ENCODE measurements around the gene TUBG2. TPM values are rescaled to one million over a fixed set of nuclear protein-coding genes. Genes with fewer than 3 reads are reported as not detected.

The TUBG2 gene
- total RNA-seq, 1 experiment from 2014 or later, result 8.7 TPM

GRCh38 chr17:42695500-42695899 is 36.4 kb downstream of the TUBG2 start:
- no peak for DNase-seq (ENCODE audit: low spot score)

DNA sequence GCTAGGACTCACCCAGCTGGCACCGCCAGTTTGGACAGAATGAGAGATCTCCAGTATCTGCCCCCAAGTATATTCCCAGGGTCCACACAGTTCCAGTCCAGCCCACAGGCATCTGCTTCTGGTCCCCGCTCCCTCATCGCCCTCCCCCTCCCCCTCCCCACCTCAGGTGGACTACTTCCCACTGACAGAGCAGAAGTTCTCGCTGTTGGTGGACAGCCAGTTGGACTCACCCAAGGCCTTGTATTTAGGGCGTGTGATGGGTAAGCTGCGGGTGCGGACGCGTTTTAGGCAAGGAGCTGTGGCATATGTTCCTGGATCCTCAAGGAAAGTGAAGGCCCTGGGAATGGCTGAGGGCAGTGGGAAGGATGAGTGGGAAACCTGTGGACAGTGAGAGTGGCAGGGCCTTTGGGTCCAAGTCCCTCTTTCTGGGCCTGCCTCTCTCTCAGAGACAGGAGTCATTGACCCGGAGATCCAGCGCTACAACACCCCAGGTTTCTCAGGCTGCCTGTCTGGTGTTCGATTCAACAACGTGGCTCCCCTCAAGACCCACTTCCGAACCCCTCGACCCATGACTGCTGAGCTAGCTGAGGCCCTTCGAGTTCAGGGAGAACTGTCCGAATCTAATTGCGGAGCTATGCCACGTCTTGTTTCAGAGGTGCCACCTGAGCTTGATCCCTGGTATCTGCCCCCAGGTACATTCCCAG is 38.2 kb downstream of the TUBG2 start:
- no peak for DNase-seq (ENCODE audit: low spot score)

- no peak for DNase-seq (ENCODE audit: low spot score)
These were observed 39.8 kb downstream of the TUBG2 start for GRCh38 chr17:42698736-42699414.

GRCh38 chr17:42699415-42699740 is 40.3 kb downstream of the TUBG2 start:
- no peak for DNase-seq (ENCODE audit: low spot score)

- no peak for DNase-seq (ENCODE audit: low spot score)
These were observed 41.7 kb downstream of the TUBG2 start for GRCh38 chr17:42700586-42701289.

DNA sequence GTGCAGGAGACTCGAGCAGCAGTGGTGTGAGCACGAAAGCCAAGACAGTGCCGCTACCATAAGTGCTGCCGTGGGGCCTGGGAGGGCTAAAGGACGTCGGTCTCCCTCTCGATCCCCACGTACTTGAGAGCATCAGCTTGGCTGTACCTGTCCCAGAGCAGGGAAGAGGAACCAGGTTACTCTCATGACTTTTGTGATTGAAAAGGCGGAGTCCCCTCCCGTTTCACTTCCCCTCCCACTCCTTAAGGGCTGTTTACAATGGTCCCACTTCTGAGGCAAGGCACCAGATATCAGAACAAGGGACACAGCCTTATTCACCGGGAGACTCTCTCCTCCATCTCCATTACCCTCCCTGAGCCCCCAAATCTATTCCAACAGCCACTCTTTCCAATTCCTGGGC is 43.4 kb downstream of the TUBG2 start:
- DNase-seq (ENCODE audit: low spot score), result no peak

DNA sequence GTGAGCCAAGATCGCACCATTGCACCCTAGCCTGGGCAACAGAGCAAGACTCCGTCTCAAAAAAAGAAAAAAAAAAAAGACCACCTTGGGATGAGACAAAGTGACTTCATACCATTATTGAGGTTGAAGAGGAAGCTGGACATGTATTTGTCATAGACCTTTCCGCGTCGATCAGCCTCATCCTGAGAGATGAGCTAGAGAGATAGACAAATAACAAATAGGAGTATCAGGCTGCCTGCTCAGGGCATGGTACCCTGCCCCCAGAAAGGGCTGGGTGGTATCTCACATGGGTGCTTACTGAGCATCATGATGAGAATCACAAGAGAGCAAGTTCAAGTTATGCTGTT is 45.4 kb downstream of the TUBG2 start:
- no peak for DNase-seq (ENCODE audit: low spot score)

DNA sequence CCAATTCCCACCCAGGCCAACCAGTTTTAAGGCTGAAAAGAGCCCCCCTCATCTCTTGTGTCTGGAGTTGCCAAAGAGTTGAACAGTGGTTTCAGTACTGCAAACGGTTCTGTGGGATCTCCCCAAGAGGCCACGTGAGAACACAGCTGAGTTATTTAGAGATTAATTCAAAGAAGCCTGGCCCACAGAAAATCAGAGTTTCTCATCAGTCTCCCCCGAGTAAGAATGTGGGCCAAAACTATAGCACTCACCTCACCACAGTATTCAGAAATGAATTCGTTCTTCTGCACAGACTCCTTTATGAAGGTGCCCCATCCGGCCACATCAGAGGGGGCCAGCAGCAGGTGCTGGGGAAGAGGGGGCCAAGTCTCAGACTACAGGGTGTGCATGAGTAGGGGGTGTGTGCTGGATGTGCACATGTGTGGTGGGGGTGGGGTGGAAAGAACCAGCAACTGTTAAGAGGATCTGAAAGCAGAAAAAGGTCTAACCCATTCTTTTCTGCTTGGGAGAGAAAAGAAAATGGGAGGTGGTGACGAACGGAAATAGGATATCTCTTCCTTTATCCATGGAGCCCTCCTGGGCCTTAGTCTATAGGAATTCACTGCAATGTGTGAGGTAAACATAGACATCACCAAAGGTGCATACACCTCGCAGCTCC is 45.9 kb downstream of the TUBG2 start:
- no peak for DNase-seq (ENCODE audit: low spot score)

- no peak for DNase-seq (ENCODE audit: low spot score)
These were observed 47.6 kb downstream of the TUBG2 start for GRCh38 chr17:42706732-42707131.

GRCh38 chr17:42708588-42708987 is 49.5 kb downstream of the TUBG2 start:
- DNase-seq (ENCODE audit: low spot score), result no peak

GRCh38 chr17:42709561-42709960 is 50.5 kb downstream of the TUBG2 start:
- DNase-seq (ENCODE audit: low spot score), result no peak

Small RNA genes lying within 50 kb of the gene (small RNA-seq; reads per million reads assigned to genes)
- not detected for gene MIR6780A

Other genes starting within 250 kb of the TUBG2 start
- 48.7 and 56.6 TPM in 2 replicates for gene CAVIN1, start 236.0 kb upstream of the TUBG2 start, total RNA-seq (2014; rRNA removed; shearing (Covaris generic))
- gene ATP6V0A1, start 200.4 kb upstream of the TUBG2 start, total RNA-seq (2014; rRNA removed; shearing (Covaris generic)), result 35.0 and 38.4 TPM in 2 replicates
- 54.9 and 65.5 TPM in 2 replicates for gene NAGLU, start 123.0 kb upstream of the TUBG2 start, total RNA-seq (2014; rRNA removed; shearing (Covaris generic))
- gene HSD17B1, start 106.4 kb upstream of the TUBG2 start, total RNA-seq (2014; rRNA removed; shearing (Covaris generic)), result 0.91 and 1.7 TPM in 2 replicates
- gene COASY, start 97.1 kb upstream of the TUBG2 start, total RNA-seq (2014; rRNA removed; shearing (Covaris generic)), result 82.1 and 103 TPM in 2 replicates
- gene MLX, start 92.2 kb upstream of the TUBG2 start, total RNA-seq (2014; rRNA removed; shearing (Covaris generic)), result 55.9 and 63.1 TPM in 2 replicates
- 12.4 and 16.0 TPM in 2 replicates for gene PSMC3IP, start 81.6 kb upstream of the TUBG2 start, total RNA-seq (2014; rRNA removed; shearing (Covaris generic))
- gene RETREG3, start 49.9 kb upstream of the TUBG2 start, total RNA-seq (2014; rRNA removed; shearing (Covaris generic)), result 38.1 and 44.7 TPM in 2 replicates
- 123 and 127 TPM in 2 replicates for gene TUBG1, start 49.6 kb upstream of the TUBG2 start, total RNA-seq (2014; rRNA removed; shearing (Covaris generic))
- gene PLEKHH3, start 17.7 kb downstream of the TUBG2 start, total RNA-seq (2014; rRNA removed; shearing (Covaris generic)), result 34.2 and 49.4 TPM in 2 replicates
- gene CCR10, start 22.6 kb downstream of the TUBG2 start, total RNA-seq (2014; rRNA removed; shearing (Covaris generic)), result not detected in 2 replicates
- 0.08 and 0.23 TPM in 2 replicates for gene CNTNAP1, start 23.2 kb downstream of the TUBG2 start, total RNA-seq (2014; rRNA removed; shearing (Covaris generic))
- 11.8 and 12.2 TPM in 2 replicates for gene EZH1, start 85.8 kb downstream of the TUBG2 start, total RNA-seq (2014; rRNA removed; shearing (Covaris generic))
- not detected in 2 replicates for gene RAMP2, start 101.9 kb downstream of the TUBG2 start, total RNA-seq (2014; rRNA removed; shearing (Covaris generic))
- gene VPS25, start 114.2 kb downstream of the TUBG2 start, total RNA-seq (2014; rRNA removed; shearing (Covaris generic)), result 76.1 and 84.4 TPM in 2 replicates
- 7.8 and 8.6 TPM in 2 replicates for gene WNK4, start 121.3 kb downstream of the TUBG2 start, total RNA-seq (2014; rRNA removed; shearing (Covaris generic))
- 82.9 and 86.2 TPM in 2 replicates for gene COA3, start 139.4 kb downstream of the TUBG2 start, total RNA-seq (2014; rRNA removed; shearing (Covaris generic))
- 0.13 and 0.66 TPM in 2 replicates for gene CNTD1, start 139.6 kb downstream of the TUBG2 start, total RNA-seq (2014; rRNA removed; shearing (Covaris generic))
- 108 and 118 TPM in 2 replicates for gene BECN1, start 165.0 kb downstream of the TUBG2 start, total RNA-seq (2014; rRNA removed; shearing (Covaris generic))
- gene PSME3, start 174.1 kb downstream of the TUBG2 start, total RNA-seq (2014; rRNA removed; shearing (Covaris generic)), result 96.8 and 142 TPM in 2 replicates
- gene AOC2, start 185.3 kb downstream of the TUBG2 start, total RNA-seq (2014; rRNA removed; shearing (Covaris generic)), result 1.6 and 1.8 TPM in 2 replicates
- 0.23 TPM in 1 of 2 replicates, not detected in the other for gene AOC3, start 191.9 kb downstream of the TUBG2 start, total RNA-seq (2014; rRNA removed; shearing (Covaris generic))
- not detected in 2 replicates for gene G6PC1, start 241.5 kb downstream of the TUBG2 start, total RNA-seq (2014; rRNA removed; shearing (Covaris generic))

Data from HT-29 (cell line).